GM21619 (cell line): Measurements from ENCODE around the gene RAD51.

Experiments
- ATAC-seq: cut with Tn5 transposase; IDR thresholded peaks from one replicate; pipeline ENCODE4 v1.9.1; 2021; ENCODE audit not compliant: unreplicated experiment

Gene RAD51

DNA sequence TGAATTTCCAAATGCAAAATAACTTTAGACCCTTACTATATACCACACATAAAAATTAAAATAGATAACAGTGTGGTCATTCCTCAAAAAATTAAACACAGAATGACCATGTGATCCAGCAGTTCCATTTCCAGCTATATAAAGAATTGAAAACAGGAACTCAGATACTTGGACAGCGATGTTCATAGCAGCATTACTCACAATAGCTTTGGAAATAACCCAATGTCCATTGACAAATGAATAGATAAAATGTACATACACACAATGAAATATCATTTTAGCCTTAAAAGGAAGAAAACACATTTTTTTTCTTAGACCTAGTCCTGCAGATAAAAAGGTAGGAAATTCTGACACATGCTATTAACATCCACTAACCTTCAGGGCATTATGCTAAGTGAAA is 26.7 kb downstream of the RAD51 start:
- ATAC-seq: no peak

GRCh38 chr15:40722354-40722753 is 27.4 kb downstream of the RAD51 start:
- ATAC-seq: no peak

GRCh38 chr15:40722934-40723333 is 28.0 kb downstream of the RAD51 start:
- ATAC-seq: no peak

DNA sequence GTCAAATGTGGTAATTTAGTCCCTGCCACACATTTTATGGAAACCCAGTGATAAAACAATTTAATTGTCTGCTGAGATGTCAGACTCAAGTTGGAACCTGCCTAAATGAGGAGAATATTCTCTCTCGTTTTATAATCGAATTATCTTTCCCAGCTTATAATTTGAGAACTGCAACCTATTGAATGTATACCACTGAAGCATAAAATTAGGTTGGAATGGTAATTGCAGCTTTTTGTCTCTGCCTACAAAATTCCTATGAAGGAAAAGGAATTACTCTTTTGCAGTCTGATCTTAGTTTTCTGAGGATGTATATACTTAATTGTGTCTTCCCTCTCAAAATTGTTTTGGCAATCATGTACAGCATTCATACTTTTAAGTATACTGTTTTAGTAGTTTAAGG is 28.9 kb downstream of the RAD51 start:
- ATAC-seq: no peak

DNA sequence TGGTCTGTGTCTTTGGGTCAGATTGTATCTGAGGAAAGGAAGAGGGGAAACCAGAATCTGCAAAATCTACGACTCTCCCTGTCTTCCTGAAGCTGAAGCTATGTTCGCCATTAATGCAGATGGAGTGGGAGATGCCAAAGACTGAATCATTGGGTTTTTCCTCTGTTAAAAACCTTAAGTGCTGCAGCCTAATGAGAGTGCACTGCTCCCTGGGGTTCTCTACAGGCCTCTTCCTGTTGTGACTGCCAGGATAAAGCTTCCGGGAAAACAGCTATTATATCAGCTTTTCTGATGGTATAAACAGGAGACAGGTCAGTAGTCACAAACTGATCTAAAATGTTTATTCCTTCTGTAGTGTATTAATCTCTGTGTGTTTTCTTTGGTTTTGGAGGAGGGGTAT is 36.1 kb downstream of the RAD51 start:
- no peak for ATAC-seq

- ATAC-seq: no peak
Measured at GRCh38 chr15:40736575-40736974, 41.6 kb downstream of the RAD51 start.

DNA sequence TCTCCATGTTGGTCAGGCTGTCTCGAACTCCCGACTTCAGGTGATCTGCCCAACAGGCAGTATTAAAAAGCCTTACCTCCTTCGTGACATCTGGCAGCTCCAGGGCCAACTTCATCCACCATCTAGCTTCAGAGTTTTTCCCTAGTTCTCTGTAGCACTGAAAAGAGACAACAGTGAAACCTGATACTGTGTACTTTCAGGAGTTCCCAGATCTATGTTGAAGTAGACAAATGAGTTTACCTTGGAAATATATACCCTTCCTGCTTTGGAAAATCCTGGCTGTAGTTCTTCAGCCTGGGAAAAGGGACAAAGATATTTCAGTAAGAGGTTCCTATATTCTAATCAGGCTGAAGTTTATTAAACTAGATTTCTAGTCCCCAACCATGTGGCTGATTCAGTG is 42.1 kb downstream of the RAD51 start:
- no peak for ATAC-seq

DNA sequence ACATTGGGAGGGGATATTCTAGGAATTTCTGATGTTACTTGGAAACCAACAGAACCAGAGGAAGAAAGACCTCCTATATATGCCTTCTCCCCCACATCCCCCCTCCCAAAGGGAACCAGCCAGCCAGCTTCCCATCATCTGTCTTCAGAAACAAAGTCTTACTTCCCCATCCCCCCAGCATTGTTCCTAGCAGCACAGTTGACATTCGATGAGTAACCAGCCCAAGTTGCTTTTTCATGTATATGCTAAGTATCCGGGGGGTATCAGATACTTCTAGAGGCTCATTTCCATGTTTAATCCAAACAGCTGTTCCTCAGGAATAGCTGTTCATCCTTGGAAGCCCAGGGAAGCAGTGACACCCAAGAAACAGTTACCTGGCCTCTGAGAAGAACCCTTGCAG is 44.1 kb downstream of the RAD51 start:
- ATAC-seq: no peak

GRCh38 chr15:40739854-40740253 is 44.9 kb downstream of the RAD51 start:
- ATAC-seq: no peak

DNA sequence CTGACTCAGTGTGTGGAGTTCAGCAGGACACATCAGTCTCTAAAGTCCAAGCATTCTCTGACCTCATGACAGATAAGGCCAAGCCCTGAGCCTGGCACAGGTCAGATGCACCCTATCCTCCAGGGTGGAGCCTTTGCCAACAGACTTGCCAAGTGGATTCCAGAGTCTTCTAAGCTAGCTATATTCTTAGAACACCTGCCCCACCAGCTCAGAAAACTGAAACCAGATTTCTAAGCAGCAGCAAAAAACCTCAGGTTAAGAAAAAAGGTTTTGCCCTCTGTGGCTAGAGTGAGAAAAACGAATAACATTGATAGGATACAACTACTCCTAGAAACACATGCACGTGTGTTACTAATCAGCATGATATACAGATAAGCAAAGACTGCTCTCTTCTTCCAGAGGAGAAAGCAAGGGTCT is 48.5 kb downstream of the RAD51 start:
- no peak for ATAC-seq

DNA sequence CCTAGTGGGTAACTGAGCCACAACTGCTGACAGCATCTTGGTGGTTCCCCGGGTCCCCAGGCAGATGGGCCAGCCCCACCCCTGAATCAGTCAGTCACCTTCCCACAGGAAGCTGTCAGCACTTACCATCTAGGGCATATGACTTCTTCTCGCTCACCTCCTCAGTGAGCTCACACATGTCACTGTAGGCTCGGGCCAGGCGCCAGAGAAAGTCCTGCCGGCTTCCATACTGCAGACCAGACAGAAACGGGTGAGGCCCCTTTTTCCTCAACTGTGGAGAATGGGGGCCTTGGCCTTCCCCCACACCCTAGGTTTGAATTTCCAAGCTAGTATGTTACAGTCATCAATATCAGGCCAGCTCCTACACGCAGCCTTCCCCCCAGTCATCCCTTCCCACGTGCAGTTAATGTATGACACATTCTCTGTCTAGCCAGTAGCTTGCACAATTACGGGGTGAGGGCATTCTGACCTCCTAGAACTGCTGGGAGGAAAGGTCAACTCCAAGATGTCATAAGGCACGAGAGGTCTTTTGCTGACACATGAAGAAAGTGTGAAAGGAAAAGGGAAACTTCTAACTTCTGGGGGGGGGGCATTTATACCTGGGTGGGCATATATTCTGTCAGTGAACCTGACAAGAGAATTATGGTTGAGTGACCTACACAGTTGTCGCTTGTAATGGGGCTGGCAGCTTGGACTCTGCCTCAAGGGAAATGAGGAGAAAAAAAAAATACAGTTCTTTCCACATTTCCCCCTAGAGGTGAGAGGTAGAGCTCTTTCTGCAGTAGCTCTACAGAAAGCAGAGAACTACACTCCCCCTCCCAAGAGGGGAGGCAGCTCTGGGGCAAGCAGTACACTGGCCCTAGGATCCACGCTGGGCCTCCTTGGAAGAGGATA is 49.2 kb downstream of the RAD51 start:
- no peak for ATAC-seq

DNA sequence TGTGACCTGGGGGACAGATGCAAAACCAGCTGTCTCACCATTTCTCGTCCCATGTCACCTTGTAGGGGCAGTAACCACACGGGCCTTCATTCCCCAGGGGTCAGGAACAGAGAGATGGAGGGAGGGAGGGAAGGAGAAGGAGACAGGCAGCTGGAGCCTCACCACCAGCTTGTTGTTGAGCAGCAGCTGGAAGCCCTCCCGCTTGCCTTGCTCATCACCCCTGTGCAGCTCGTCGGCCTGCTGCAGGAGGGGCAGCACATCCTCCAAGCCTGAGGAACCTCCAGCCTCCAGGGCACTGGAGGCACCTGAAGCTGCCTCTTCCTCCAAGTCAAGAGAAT is 49.8 kb downstream of the RAD51 start:
- no peak for ATAC-seq

- no peak for ATAC-seq
Measured at GRCh38 chr15:40746916-40747418, 52.0 kb downstream of the RAD51 start.

GRCh38 chr15:40747685-40748631 is 53.0 kb downstream of the RAD51 start:
- ATAC-seq: no peak

- no peak for ATAC-seq
Measured at GRCh38 chr15:40749151-40749630, 54.2 kb downstream of the RAD51 start.

GRCh38 chr15:40750885-40751284 is 55.9 kb downstream of the RAD51 start:
- ATAC-seq: no peak

DNA sequence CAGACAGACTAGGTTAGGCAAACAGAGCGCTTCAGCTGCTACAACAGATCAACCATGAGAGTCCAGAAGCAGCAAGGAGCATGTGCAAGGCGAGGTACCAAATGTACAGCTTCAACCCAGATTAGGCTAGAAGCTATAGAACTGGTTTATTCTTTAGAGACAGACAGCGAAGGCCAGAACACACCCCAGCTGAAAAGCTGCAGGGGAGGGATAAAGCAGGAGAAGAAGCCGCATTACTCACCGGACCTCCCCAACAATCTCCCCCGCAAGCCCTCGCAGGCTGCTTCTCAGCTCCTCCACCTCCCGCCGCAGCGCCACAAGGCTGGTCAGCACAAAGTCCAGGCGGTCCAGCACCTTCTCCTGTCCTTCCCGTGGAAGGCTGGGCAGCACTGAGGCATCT is 56.8 kb downstream of the RAD51 start:
- ATAC-seq: no peak

GRCh38 chr15:40754574-40754882 is 59.6 kb downstream of the RAD51 start:
- no peak for ATAC-seq

DNA sequence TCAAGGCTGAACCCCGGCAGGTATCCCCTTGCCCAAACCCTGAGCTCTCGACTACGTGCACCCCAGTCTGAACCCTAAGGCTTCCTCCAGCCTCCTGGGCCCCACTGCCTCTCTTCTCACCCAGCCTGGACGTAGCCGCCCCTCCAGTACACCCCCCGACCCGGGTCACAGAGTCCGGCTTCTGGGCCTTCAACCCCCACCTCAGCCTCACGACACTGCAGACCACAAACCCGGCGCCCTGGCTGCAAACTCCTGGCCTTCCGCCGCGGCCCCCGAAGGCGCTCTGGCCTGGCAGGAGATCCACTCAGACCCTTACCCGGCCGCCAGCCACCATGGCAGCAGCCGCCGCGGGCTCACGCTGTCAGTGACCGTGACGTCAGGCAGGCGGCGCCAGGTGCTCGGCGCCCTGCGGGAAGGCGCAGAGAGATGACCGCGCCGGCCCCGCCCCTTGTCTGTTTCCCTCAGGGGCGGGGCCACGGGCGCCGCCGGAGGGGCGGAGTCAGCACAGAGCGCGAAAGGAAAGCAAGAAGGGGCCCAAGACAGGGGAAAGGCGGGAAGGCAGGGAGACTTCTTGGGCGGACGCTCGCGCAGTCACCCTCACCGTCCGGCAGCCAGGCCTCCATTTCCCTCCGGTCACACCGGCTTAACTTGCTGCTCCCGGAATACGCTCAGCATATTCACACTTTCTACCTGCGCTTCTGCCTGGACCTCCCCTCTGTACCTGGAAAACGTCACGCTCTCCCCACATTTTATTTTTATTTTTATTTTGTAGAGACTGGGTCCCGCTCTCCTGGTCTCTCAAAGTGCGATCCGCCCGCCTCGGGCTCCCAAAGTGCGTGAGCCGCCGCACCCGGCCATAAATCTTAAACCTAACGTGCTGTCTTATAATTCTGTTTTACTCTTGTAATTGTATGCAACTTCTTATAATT is 60.2 kb downstream of the RAD51 start, which contains the start of gene RMDN3:
RMDN3 (minus strand) TSS at position 372 of the 929 bp plus-strand sequence. CDS start 471 bp downstream, outside the sequence.
- peak; percentile 77 for ATAC-seq

GRCh38 chr15:40755812-40756208 is 60.8 kb downstream of the RAD51 start:
- ATAC-seq: no peak

GRCh38 chr15:40756938-40757337 is 62.0 kb downstream of the RAD51 start:
- no peak for ATAC-seq
